ENCODE data around the gene NVL. TPM values are rescaled to one million over a fixed set of nuclear protein-coding genes. Genes with fewer than 3 reads are reported as not detected.
A peak's percentile ranks its signal among the peaks of the same experiment; 100 is the strongest.

NVL gene
- total and polyA plus RNA-seq, 10 of the 15 experiments (the other 5 are each of a cell fraction or from before 2014, with no cell fraction given): 20.3 to 49.6 (median 35.2) TPM

GRCh38 chr1:224356685-224357625 lies 27.0 kb upstream of the NVL start, which contains the start of gene CNIH4 (continued):
- peak; percentile 78 for TF ChIP-seq PML (IDR thresholded peaks at IDR 0.05; ENCODE audit: low read length)
- TF ChIP-seq WRNIP1 (IDR thresholded peaks at IDR 0.05; ENCODE audit: borderline replicate concordance, low read depth, low read length): no peak
- TF ChIP-seq RAD21 (IDR thresholded peaks at IDR 0.05; ENCODE audit: insufficient read depth, low read depth, low read length): no peak
- TF ChIP-seq BHLHE40 (IDR thresholded peaks at IDR 0.05; ENCODE audit: borderline replicate concordance in 1 of 2, low read depth in 2 of 2, low read length in 1 of 2): peak in 1 of 2 experiments; percentile 34; a peak in 2 of 4 replicates
- peak; percentile 26; the same call in 1 of the 2 replicates for TF ChIP-seq RUNX3 (IDR thresholded peaks at IDR 0.05; ENCODE audit: low read length)
- TF ChIP-seq NRF1 (conservative IDR thresholded peaks at IDR 0.05; ENCODE audit: low read depth, low read length): 0 out of 2 replicates have a peak, but pooled peaks have one; percentile 16
- TF ChIP-seq, protein P1, sequence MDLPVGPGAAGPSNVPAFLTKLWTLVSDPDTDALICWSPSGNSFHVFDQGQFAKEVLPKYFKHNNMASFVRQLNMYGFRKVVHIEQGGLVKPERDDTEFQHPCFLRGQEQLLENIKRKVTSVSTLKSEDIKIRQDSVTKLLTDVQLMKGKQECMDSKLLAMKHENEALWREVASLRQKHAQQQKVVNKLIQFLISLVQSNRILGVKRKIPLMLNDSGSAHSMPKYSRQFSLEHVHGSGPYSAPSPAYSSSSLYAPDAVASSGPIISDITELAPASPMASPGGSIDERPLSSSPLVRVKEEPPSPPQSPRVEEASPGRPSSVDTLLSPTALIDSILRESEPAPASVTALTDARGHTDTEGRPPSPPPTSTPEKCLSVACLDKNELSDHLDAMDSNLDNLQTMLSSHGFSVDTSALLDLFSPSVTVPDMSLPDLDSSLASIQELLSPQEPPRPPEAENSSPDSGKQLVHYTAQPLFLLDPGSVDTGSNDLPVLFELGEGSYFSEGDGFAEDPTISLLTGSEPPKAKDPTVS (IDR thresholded peaks at IDR 0.05; ENCODE audit: low read depth, low read length): no peak
- TF ChIP-seq, protein P2, sequence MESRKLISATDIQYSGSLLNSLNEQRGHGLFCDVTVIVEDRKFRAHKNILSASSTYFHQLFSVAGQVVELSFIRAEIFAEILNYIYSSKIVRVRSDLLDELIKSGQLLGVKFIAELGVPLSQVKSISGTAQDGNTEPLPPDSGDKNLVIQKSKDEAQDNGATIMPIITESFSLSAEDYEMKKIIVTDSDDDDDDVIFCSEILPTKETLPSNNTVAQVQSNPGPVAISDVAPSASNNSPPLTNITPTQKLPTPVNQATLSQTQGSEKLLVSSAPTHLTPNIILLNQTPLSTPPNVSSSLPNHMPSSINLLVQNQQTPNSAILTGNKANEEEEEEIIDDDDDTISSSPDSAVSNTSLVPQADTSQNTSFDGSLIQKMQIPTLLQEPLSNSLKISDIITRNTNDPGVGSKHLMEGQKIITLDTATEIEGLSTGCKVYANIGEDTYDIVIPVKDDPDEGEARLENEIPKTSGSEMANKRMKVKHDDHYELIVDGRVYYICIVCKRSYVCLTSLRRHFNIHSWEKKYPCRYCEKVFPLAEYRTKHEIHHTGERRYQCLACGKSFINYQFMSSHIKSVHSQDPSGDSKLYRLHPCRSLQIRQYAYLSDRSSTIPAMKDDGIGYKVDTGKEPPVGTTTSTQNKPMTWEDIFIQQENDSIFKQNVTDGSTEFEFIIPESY (IDR thresholded peaks at IDR 0.05): no peak
- TF ChIP-seq CREB1 (IDR thresholded peaks at IDR 0.05; ENCODE audit: low read depth): peak; percentile 89
- 0 out of 2 replicates have a peak, but pooled peaks have one; percentile 51 for TF ChIP-seq BACH1 (IDR thresholded peaks at IDR 0.05; ENCODE audit: borderline replicate concordance)
- TF ChIP-seq ZSCAN29 (IDR thresholded peaks at IDR 0.05): no peak
- no peak for TF ChIP-seq MYC (IDR thresholded peaks at IDR 0.05; ENCODE audit: insufficient read depth, insufficient read length, insufficient replicate concordance, low read length, severe bottlenecking)
- TF ChIP-seq LARP7 (IDR thresholded peaks at IDR 0.05): peak; percentile 91
- TF ChIP-seq E4F1 (IDR thresholded peaks at IDR 0.05; ENCODE audit: borderline replicate concordance, partially characterized antibody): no peak
- no peak; the same call in 1 of the 2 replicates for TF ChIP-seq NBN (IDR thresholded peaks at IDR 0.05)
- no peak for TF ChIP-seq TARDBP (IDR thresholded peaks at IDR 0.05; ENCODE audit: borderline replicate concordance)
- no peak for TF ChIP-seq CEBPZ (IDR thresholded peaks at IDR 0.05; ENCODE audit: low read depth, low read length)
